ENCODE results near the gene NUDT4B. TPM values are rescaled to one million over a fixed set of nuclear protein-coding genes. Genes with fewer than 3 reads are reported as not detected.
"Not testable (repeated sequence)": the region's sequence is repeated elsewhere in the genome, so short reads cannot be mapped to it uniquely, and the experiment has no call there.

The NUDT4B gene
- 1 to 10 TPM; 2.4 to 3.1 TPM for total RNA-seq

DNA sequence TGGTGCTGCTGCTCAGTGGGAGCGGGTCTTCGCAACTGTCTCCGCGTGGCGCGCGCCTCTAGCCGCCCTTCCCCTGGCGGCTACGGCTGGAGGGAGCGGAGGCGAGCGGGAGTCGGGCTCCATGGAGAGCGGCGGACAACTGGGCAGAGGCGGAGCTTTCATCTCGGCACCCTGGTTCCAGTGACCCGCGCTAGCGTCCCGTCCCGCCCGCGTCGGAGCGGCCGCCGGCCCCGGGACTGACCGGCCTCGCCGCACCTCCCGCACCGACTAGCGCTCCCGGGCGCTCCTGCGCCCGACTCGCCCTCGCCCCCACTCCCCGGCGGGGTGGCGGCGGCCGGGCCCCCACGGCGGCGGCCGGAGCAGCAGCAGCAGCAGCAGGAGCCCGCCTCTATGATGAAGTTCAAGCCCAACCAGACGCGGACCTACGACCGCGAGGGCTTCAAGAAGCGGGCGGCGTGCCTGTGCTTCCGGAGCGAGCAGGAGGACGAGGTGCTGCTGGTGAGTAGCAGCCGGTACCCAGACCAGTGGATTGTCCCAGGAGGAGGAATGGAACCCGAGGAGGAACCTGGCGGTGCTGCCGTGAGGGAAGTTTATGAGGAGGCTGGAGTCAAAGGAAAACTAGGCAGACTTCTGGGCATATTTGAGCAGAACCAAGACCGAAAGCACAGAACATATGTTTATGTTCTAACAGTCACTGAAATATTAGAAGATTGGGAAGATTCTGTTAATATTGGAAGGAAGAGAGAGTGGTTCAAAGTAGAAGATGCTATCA, at the start of gene NUDT4B:
NUDT4B (plus strand) TSS at position 212 of the 772 bp plus-strand sequence; CDS start at position 391, 179 bp downstream.
- not testable (repeated sequence) for H3K27me3 Mint-ChIP-seq; H3K9me3 Mint-ChIP-seq; H3K36me3 Mint-ChIP-seq; H3K27ac Mint-ChIP-seq; H3K4me3 Mint-ChIP-seq; H3K4me1 Mint-ChIP-seq (ENCODE audit: low read depth in 2 of 2); DNase-seq (ENCODE audit: low spot score)
- peak; percentile 84 to 85 for ATAC-seq

DNA sequence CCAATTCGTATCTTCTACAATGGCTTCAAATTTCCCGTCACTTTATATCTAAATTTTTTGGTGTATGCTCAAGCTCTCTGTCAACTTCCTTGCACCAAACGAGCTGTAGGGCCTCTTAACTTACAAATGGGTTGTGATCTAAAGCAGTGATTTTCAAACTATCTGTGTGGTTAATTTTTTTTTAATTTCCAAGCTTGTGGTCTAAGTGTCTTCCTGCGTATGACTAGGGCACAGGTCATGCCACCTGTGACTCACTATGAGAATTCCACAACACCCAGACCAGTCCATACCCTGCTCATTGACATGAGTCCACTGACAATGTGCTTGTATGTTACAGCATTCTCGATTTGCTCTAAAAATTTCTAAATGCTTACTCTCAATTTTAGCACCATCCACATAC, 49.2 kb upstream of the NUDT4B start:
- H3K4me1 Mint-ChIP-seq (ENCODE audit: low read depth in 2 of 2); H3K27ac Mint-ChIP-seq; H3K27me3 Mint-ChIP-seq; DNase-seq (ENCODE audit: low spot score); H3K36me3 Mint-ChIP-seq; H3K4me3 Mint-ChIP-seq; H3K9me3 Mint-ChIP-seq: not testable (repeated sequence)
- ATAC-seq: peak; percentile 81 to 91

DNA sequence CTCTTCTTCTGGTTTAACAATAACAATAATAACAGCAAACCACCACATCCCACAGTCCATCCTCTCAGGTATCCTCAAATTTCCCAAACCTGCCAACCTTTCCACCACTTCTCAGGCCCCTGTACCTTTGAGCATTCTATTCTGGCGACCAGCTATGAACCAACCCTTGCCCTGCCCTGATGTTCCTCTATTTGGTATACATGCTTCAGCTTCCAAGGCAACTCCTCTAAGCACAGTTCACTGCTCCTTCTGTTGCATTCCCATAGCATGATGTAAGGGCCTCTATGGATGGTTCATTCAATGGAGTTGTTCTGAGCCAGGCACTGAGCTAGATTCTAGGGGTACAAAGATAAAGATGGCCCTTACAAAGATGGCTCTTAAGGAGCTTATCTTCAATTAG, 46.3 kb upstream of the NUDT4B start:
- not testable (repeated sequence) for H3K4me1 Mint-ChIP-seq (ENCODE audit: low read depth in 2 of 2); H3K4me3 Mint-ChIP-seq; H3K36me3 Mint-ChIP-seq; H3K27ac Mint-ChIP-seq; H3K9me3 Mint-ChIP-seq; DNase-seq (ENCODE audit: low spot score); ATAC-seq; H3K27me3 Mint-ChIP-seq

DNA sequence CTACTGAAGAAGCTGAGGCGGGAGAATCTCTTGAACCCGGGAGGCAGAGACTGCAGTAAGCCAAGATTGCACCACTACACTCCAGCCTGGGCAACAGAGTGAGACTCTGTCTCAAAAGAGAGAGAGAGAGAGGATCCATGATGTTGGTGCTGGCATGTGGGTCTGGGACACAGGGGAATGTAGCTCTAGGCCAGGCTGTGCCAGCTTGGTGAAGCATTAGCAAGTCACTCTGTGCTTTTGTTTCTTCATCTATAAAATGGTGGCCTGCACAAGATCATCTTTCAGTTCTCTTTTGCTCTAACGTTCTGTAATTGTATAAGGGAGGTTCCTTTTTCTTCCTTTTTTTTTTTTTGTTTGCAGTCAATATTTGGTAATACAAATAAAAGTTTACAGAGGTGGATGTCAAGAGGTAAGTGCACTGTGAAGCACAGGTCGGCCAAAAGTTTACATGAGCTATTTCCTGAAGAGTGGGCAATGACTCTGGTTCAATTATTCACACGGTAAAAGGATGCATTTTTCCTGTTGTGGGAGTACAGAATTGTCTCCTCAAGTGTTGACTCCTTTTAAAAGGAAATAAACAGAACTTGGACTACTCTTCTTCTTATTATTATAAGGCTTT, 44.5 kb upstream of the NUDT4B start:
- not testable (repeated sequence) for ATAC-seq; H3K4me1 Mint-ChIP-seq (ENCODE audit: low read depth in 2 of 2); H3K9me3 Mint-ChIP-seq; H3K36me3 Mint-ChIP-seq; H3K27me3 Mint-ChIP-seq; H3K4me3 Mint-ChIP-seq; DNase-seq (ENCODE audit: low spot score); H3K27ac Mint-ChIP-seq

DNA sequence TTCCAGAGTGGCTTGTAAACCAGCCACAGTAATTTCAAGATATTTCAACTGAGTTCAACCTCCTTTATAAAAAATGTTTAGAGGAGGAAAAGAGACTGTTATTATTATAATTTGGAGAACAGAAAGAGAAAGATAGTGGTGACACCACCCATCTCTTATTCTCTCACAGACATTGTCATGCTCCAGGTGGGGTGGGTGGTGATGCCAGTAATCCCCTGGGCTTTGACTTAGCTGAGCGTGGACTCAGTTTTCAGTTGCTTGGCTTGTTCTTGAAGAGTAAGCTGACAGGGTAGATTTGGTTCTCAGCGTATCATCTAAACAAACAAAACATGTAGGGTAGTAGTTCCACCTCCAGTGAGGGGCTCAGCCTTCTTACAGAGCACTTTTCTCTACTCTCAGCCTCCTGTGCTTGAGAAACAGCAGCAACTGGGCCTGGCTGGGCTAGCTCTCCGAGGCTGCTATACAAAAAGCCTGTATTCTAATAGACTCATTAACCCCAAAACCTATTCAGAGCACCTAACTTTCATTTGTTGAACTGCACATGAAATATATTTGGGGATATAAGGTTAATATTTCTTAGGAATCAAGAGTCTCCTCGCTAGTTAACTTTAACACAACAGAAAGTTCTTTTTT, 43.1 kb upstream of the NUDT4B start:
- H3K4me1 Mint-ChIP-seq (ENCODE audit: low read depth in 2 of 2); ATAC-seq; H3K27me3 Mint-ChIP-seq; H3K9me3 Mint-ChIP-seq; H3K4me3 Mint-ChIP-seq; H3K36me3 Mint-ChIP-seq; H3K27ac Mint-ChIP-seq; DNase-seq (ENCODE audit: low spot score): not testable (repeated sequence)

DNA sequence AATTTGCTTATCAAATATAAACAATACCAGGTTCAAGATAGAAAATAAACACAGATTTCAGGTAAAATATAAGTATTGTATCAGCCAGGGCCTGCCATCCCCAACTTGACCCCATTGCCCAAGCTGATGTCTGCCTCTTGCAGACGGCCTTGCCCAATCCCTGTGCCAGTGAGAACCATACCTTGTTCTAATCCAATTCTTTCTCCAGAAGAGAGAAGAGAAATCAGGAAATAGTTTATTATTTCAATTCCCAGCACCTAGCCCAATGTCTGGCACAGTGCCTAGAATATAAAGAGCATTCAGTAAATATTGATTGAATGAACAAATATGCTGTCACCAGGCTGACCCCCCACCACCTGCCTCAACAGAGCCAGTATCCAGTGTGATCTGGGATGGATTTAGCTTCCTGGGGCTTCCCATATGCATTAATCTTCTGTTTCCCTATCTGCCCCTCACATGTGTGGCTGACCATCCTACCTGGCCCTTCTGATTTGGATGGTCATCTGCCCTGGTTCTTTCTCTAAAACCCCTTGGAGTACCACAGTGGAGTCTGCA, 39.7 kb upstream of the NUDT4B start:
- H3K27me3 Mint-ChIP-seq; H3K4me1 Mint-ChIP-seq (ENCODE audit: low read depth in 2 of 2); ATAC-seq; H3K36me3 Mint-ChIP-seq; H3K4me3 Mint-ChIP-seq; H3K9me3 Mint-ChIP-seq; DNase-seq (ENCODE audit: low spot score); H3K27ac Mint-ChIP-seq: not testable (repeated sequence)

DNA sequence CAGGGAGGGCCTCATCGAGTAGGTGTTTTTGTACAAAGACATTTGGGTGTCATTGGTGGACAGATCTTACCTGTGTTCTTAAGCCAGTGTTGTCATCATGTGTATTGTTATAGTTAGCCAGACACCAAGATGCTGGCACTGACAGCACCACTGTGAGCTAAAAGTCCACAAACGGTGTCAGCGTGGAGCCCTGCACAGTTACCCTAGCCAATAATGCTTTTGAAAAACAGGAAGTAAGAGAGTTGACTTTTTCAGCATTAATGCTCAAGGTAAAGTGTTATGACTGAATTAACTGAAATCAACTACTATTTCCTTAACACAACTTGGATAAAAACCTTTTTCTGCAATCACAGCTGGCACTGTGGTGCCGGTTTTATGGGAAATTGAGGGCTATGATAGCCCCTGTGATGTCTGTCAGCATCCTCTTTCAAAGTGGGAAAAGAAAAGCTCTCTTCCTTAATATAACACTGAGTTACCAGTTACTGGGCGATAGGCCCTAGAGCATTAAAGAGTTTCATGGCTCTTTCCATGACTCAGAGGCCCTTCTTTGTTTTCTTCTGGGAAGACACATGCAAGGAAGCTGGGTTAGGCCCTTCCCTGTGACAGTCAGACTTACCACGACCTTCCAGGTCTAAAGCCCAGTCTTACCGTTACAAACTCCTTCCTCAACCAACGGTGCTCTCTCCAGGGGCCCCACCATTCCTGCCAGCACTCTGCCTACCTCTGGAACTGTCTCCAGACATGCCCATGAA, 37.6 kb upstream of the NUDT4B start:
- ATAC-seq; H3K27ac Mint-ChIP-seq; H3K4me3 Mint-ChIP-seq; H3K27me3 Mint-ChIP-seq; H3K4me1 Mint-ChIP-seq (ENCODE audit: low read depth in 2 of 2); H3K36me3 Mint-ChIP-seq; H3K9me3 Mint-ChIP-seq; DNase-seq (ENCODE audit: low spot score): not testable (repeated sequence)

DNA sequence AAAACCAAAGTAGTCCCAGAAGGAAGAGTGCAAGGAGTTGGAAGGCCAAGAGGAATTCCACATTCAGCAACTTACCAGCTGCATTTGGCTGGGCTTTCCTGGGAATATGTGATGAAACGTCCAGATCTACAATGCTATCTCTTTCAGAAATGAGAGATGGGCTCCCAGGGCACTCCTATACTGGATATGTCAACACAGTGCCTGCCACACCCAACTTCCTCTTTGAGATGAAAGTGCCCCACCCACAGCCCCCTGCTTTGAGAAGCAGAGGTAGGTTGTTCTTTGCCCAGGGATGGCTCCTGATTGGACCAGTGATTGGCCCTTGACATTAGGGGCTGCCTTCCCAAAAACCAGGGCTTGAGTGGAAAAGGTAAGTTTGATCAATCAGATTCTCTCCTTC, 36.2 kb upstream of the NUDT4B start:
- ATAC-seq; H3K36me3 Mint-ChIP-seq; H3K27ac Mint-ChIP-seq; H3K4me3 Mint-ChIP-seq; H3K27me3 Mint-ChIP-seq; DNase-seq (ENCODE audit: low spot score); H3K9me3 Mint-ChIP-seq; H3K4me1 Mint-ChIP-seq (ENCODE audit: low read depth in 2 of 2): not testable (repeated sequence)

DNA sequence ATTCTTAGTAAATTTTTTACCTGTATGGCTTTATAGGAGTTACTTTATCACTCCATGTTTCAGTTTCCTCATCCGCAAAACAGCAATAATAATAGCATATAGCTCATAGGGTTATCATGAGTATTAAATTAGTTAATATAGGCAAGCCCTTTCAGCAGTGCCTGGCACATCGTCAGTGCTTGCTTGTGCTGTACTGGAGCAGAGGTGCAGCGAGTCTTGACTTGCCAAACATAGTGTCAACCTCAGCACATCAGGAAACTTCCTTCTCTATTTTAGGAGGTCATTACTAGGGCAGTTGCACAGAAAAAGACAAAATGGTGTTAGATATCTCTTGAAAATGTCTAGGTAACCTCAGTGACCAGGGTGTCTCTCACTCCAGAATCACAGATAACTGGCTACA, 33.1 kb upstream of the NUDT4B start:
- not testable (repeated sequence) for H3K36me3 Mint-ChIP-seq; DNase-seq (ENCODE audit: low spot score); H3K27ac Mint-ChIP-seq; ATAC-seq; H3K27me3 Mint-ChIP-seq; H3K4me1 Mint-ChIP-seq (ENCODE audit: low read depth in 2 of 2); H3K9me3 Mint-ChIP-seq; H3K4me3 Mint-ChIP-seq

DNA sequence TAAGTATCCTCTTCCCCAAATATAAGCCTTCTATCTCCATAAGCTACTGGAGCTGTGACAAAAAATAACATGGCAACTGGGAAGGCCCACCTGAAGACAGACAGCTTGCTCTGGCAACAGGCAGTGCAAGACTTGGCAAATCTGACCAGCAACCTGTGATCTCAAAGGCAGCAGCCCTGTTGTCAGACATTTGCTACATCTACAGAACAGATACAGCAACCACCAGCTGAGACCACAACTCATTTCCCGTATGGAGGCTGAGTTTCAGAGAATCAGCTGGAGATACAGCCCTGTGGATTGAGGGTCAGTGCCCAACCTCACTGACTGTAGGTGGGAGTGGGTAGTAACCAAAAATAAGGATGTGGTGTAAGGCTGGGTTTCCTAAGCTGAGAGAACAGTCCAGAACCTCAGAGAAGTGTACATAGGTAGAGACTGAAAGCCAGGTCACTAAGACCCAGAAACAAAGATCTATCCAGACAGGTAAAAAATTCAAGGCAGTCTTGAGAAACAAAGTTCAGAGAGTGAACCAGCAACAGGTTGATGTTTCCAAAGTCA, 31.5 kb upstream of the NUDT4B start:
- H3K9me3 Mint-ChIP-seq; H3K4me3 Mint-ChIP-seq; H3K4me1 Mint-ChIP-seq (ENCODE audit: low read depth in 2 of 2): not testable (repeated sequence)

DNA sequence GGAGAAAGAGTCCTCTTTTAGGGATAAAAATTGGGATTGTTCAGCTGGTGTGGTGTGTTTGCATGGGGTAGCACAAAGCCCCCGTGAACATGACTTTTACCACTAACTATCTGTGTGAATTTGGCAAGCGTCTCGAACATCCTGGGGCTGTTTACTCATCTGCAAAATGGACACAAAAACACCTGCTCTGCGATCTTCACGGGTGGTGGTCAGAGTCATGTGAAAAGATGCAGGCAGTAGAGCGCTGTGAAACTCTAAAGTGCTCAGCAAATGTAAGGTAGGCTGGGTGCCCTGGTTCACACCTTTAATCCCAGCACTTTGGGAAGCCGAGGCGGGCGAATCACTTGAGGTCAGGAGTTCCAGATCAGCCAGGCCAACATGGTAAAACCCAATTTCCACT, 27.7 kb upstream of the NUDT4B start:
- not testable (repeated sequence) for H3K27me3 Mint-ChIP-seq; H3K4me3 Mint-ChIP-seq; H3K36me3 Mint-ChIP-seq; DNase-seq (ENCODE audit: low spot score); ATAC-seq; H3K27ac Mint-ChIP-seq; H3K4me1 Mint-ChIP-seq (ENCODE audit: low read depth in 2 of 2); H3K9me3 Mint-ChIP-seq

More for the DNA sequence above, 31.5 kb upstream of the NUDT4B start:
- not testable (repeated sequence) for DNase-seq (ENCODE audit: low spot score); H3K27ac Mint-ChIP-seq; H3K27me3 Mint-ChIP-seq; H3K36me3 Mint-ChIP-seq
- peak; percentile 76 to 81 for ATAC-seq

DNA sequence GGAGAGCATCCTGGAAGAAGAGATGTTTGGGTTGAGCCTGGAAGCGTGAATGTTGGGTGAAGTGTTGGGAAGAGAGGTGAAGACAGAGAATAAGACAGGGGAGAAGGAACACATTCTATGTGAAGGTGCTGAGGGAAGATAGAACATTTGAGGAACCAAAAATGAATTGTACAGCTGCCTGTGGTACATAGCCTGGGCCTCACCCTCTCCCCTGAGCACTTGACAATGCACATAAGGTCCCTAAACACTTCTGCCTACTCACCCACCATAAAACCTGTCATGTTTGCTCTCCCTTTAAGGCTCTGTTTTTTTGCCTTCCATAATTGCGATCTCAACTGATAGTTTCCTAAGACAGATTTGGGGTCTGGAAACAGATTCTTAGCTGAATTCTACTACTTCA, 25.8 kb upstream of the NUDT4B start:
- not testable (repeated sequence) for H3K4me1 Mint-ChIP-seq (ENCODE audit: low read depth in 2 of 2); H3K4me3 Mint-ChIP-seq; H3K27me3 Mint-ChIP-seq; ATAC-seq; H3K36me3 Mint-ChIP-seq; H3K9me3 Mint-ChIP-seq; DNase-seq (ENCODE audit: low spot score); H3K27ac Mint-ChIP-seq

DNA sequence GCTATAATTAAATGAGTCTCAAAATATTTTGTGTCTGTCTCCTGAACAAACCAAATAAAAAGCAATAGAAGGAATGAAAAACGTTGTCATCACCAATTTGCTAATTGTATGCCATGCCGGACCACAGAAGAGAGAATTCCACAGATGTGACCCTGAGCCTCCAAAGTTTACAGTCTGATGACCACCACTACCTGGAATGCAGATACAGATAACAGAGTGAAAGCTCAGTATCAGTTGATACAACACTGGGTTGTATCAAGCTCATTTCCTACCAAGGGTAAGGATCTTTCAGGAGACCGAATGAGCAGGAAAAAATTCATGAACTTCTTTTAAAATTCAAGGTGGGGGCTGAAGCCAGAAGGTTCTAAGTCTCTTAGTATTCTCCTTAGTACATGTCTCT, 25.1 kb upstream of the NUDT4B start:
- not testable (repeated sequence) for H3K27ac Mint-ChIP-seq; H3K36me3 Mint-ChIP-seq; H3K27me3 Mint-ChIP-seq; ATAC-seq; DNase-seq (ENCODE audit: low spot score); H3K4me3 Mint-ChIP-seq; H3K4me1 Mint-ChIP-seq (ENCODE audit: low read depth in 2 of 2); H3K9me3 Mint-ChIP-seq
